ENCODE measurements around the gene SALL2. TPM values are rescaled to one million over a fixed set of nuclear protein-coding genes. Genes with fewer than 3 reads are reported as not detected.
A peak's percentile ranks its signal among the peaks of the same experiment; 100 is the strongest.

SALL2 gene
- total RNA-seq, 4 donors from 2014 or later = 8.5 to 11.7 (median 9.3) TPM

DNA sequence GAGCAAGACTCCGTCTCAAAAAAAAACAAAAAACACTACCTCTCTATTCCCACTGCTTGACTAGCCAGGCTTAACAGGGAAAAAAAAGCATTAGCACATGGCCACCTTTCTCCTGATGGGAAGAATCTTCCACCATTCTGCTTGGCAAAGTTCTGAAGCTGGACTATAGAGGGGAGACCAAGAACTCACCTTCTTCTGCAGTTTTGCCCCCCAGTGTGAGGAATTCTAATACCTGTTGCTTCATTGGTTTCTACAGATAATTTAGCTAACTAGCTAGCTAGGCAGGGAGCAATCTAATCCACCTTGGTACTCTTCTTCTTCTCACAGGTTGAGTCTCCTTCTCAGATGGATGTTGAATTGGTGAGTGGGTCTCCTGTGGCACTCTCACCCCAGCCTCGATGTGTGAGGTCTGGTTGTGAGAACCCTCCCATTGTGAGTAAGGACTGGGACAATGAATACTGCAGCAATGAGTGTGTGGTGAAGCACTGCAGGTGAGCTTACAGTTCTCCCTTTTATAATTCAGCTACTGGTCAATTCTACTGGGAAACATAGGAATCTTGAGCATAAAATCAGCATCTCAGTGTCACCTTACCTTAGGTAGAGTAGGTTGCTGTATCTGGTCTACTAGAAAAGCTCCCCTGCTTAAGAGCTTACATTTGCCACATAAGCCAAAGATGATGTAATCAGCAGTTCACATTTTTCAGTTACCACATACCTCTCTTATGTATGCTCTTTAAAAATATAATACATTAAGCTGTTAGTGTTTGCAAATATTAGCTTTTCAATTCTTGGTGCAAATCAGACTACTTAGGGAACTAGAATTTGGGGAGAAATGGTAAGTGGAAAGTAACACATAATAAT, 31.0 kb downstream of the SALL2 start:
- no peaks in the 10 kb centered on the region for H3K27me3 ChIP-seq
- no peak overlapping the region for H3K27ac ChIP-seq
- no peak overlapping the region for H3K4me3 ChIP-seq
- H3K9me3 ChIP-seq = no peaks in the 10 kb centered on the region
- H3K36me3 ChIP-seq = peaks cover 0 to 100% (median 44%) of the 10 kb centered on the region in 3 donors
- no peak for TF ChIP-seq POLR2A (IDR thresholded peaks at IDR 0.05)
- no peak for TF ChIP-seq EP300 (IDR thresholded peaks at IDR 0.05)
- 58 to 64% methylated on average over 2 of the region's 2 CpGs for WGBS, 2 donors
- DNase-seq (ENCODE audit: low spot score in 2 of 2) = no peak
- no peaks in the 10 kb centered on the region for H3K4me1 ChIP-seq

DNA sequence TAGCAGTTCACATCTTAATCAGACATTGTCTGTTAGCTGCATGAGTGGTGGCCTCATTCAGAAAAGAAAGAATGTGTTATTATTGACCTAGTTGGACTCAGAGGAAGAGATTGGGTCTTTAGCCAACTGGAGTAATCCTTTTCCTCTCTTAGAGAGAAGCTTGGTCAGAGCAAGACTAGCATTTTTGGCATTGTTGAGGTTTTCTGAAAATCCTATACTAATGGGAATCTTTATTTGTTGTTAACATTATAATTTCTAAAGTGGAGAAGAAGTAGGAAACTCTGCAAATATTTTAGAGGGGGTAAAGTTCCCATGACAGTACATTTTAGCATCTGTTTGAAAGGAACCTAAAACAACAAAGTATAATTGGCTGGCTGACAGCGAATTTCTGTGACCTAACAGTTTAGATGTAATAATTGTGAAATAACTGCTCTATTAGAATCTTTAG, 39.5 kb downstream of the SALL2 start:
- Histone ChIP-seq H3K4me3 (no peak overlapping the region), H3K27ac (peak overlapping the region in 2 of 4 donors; percentile 14 to 26), H3K9me3 (no peaks in the 10 kb centered on the region), H3K4me1 (peaks cover 0 to 26% (median 1%) of the 10 kb centered on the region in 4 donors), H3K36me3 (peaks cover 0 to 44% (median 28%) of the 10 kb centered on the region in 3 donors), H3K27me3 (no peaks in the 10 kb centered on the region)
- 18 to 30% methylated on average over 1 of the region's 1 CpG for WGBS, 2 donors
- TF ChIP-seq EP300 (IDR thresholded peaks at IDR 0.05) (no peak), CTCF (IDR thresholded peaks at IDR 0.05) (no peak), POLR2A (IDR thresholded peaks at IDR 0.05) (no peak)
- DNase-seq (ENCODE audit: low spot score in 2 of 2) = no peak

- H3K4me1 ChIP-seq = peaks cover 0 to 31% (median 16%) of the 10 kb centered on the region in 4 donors
- H3K9me3 ChIP-seq = no peaks in the 10 kb centered on the region
- 1% methylated on average over 49 of the region's 49 CpGs for WGBS, 2 donors
- peak within 1 kb of the TSS; percentile 67 to 94 (median 82) for H3K4me3 ChIP-seq
- H3K36me3 ChIP-seq = peaks cover 0 to 34% (median 0%) of the 10 kb centered on the region in 3 donors
- H3K27ac ChIP-seq = peak within 1 kb of the TSS; percentile 73 to 97 (median 92)
- no peaks in the 10 kb centered on the region for H3K27me3 ChIP-seq
- peak; percentile 88 to 96 for DNase-seq (ENCODE audit: low spot score in 2 of 2)
- TF ChIP-seq CTCF (IDR thresholded peaks at IDR 0.05) (peak; percentile 96 to 100 (median 98)), POLR2A (IDR thresholded peaks at IDR 0.05) (peak in 1 of 2 donors; percentile 68), EP300 (IDR thresholded peaks at IDR 0.05) (peak; percentile 77 to 94)
Measured at GRCh38 chr14:21476925-21477681, 49.0 kb downstream of the SALL2 start, which contains the start of the genes RAB2B and TOX4. RAB2B (minus strand) TSS chr14:21476959; CDS start chr14:21476872, 87 bp downstream. TOX4 (plus strand) TSS chr14:21477195; CDS start chr14:21477279, 84 bp downstream.

DNA sequence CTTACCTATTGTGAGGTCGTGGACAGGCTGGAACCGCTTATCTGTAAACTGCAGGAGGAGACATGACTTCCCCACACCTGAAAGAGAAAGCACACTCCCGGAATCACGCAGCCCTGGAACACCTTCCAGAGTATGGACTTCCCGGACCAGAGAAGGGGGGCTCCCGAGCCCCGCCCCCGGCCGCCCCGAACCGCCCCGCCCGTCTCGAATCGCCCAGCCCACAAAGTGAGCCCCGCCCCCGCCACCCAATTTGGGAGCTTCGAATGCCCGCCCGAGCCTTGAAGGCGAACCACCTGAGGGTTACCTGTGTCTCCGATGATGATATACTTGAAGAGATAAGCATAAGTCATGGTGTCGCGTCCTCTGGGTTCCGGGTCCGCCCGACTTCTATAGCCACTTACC, 49.6 kb downstream of the SALL2 start:
- 0 to 1% methylated on average over 13 to 15 of the region's 27 CpGs for WGBS, 2 donors
- Histone ChIP-seq H3K4me1 (peaks cover 0 to 30% (median 16%) of the 10 kb centered on the region in 4 donors), H3K27ac (peak overlapping the region; percentile 73 to 97 (median 92))

More for the DNA sequence above, 49.6 kb downstream of the SALL2 start:
- H3K27me3 ChIP-seq = no peaks in the 10 kb centered on the region
- H3K9me3 ChIP-seq = no peaks in the 10 kb centered on the region
- H3K4me3 ChIP-seq = peak overlapping the region; percentile 67 to 94 (median 82)
- TF ChIP-seq CTCF (IDR thresholded peaks at IDR 0.05) = no peak
- no peak for TF ChIP-seq POLR2A (IDR thresholded peaks at IDR 0.05)
- no peak for TF ChIP-seq EP300 (IDR thresholded peaks at IDR 0.05)
- DNase-seq (ENCODE audit: low spot score in 2 of 2) = peak in 1 of 2 donors; percentile 69
- H3K36me3 ChIP-seq = peaks cover 0 to 34% (median 0%) of the 10 kb centered on the region in 3 donors

Data from tibial nerve (tissue), 4 donors.